ENCODE data around the gene ACTA2. TPM values are rescaled to one million over a fixed set of nuclear protein-coding genes. Genes with fewer than 3 reads are reported as not detected.

ACTA2 gene
- total and polyA plus RNA-seq, 2 donors (not counting 1 experiment from before 2014, with no cell fraction given) = 78.4 to 2,788 TPM

DNA sequence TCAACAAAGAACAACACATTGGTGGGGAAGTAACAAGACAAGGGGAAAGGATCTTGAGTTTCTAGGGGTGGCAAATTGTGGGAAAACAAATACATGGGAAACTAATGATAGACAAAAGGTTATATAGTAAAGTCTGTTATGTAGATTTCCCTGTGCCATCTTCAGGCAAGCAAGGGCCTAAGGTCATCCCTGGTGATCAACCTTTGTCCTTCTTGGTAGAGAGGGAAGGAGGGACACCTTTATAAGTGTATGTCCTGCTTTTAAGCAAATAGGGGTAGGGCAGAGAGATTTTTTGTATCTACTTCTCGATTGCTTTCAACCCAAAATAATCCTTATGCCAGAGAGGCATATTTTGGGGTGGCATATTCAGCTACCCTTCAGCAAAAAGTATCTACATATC, 11.8 kb upstream of the ACTA2 start:
- Histone ChIP-seq H3K36me3 (ENCODE audit: control insufficient read depth, insufficient read depth, low read length) (no peaks in the 10 kb centered on the region), H3K4me3 (replicated peaks in 1 of 4; ENCODE audit: control extremely low read depth in 1 of 4, insufficient read depth in 1 of 4, low read depth in 3 of 4, low read length in 4 of 4) (no peak overlapping the region), H3K4me2 (ENCODE audit: extremely low read depth, insufficient read depth, low read length) (no peak overlapping the region), H3K27me3 (ENCODE audit: control insufficient read depth, insufficient read depth, low read length) (no peaks in the 10 kb centered on the region), H3K9me3 (ENCODE audit: control insufficient read depth, insufficient read depth, low read depth, low read length) (no peaks in the 10 kb centered on the region), H2AFZ (ENCODE audit: low read length) (no peak overlapping the region), H3K4me1 (ENCODE audit: control insufficient read depth, extremely low read depth, insufficient read depth, low read length) (no peaks in the 10 kb centered on the region), H4K20me1 (ENCODE audit: control insufficient read depth, extremely low read depth, insufficient read depth, low read length) (no peaks in the 10 kb centered on the region), H3K27ac (ENCODE audit: insufficient read depth, low read length) (no peak overlapping the region), H3K9ac (ENCODE audit: insufficient read depth, low read length) (no peak overlapping the region), H3K79me2 (ENCODE audit: control insufficient read depth, insufficient read depth, low read length) (no peaks in the 10 kb centered on the region)
- no peak for TF ChIP-seq EZH2 (IDR thresholded peaks at IDR 0.05; ENCODE audit: low read length, missing control alignments)
- TF ChIP-seq, protein P1, sequence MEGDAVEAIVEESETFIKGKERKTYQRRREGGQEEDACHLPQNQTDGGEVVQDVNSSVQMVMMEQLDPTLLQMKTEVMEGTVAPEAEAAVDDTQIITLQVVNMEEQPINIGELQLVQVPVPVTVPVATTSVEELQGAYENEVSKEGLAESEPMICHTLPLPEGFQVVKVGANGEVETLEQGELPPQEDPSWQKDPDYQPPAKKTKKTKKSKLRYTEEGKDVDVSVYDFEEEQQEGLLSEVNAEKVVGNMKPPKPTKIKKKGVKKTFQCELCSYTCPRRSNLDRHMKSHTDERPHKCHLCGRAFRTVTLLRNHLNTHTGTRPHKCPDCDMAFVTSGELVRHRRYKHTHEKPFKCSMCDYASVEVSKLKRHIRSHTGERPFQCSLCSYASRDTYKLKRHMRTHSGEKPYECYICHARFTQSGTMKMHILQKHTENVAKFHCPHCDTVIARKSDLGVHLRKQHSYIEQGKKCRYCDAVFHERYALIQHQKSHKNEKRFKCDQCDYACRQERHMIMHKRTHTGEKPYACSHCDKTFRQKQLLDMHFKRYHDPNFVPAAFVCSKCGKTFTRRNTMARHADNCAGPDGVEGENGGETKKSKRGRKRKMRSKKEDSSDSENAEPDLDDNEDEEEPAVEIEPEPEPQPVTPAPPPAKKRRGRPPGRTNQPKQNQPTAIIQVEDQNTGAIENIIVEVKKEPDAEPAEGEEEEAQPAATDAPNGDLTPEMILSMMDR (conservative IDR thresholded peaks at IDR 0.05 in 1 of 2, IDR thresholded peaks at IDR 0.05 in 1 of 2; ENCODE audit: low read depth in 1 of 2, low read length in 2 of 2) = no peak
- no peak for DNase-seq (ENCODE audit: low read depth in 2 of 2)

GRCh38 chr10:88963318-88963717, 10.7 kb upstream of the ACTA2 start:
- Histone ChIP-seq H3K79me2 (ENCODE audit: control insufficient read depth, insufficient read depth, low read length) (no peaks in the 10 kb centered on the region), H3K4me1 (ENCODE audit: control insufficient read depth, extremely low read depth, insufficient read depth, low read length) (no peaks in the 10 kb centered on the region), H3K9me3 (ENCODE audit: control insufficient read depth, insufficient read depth, low read depth, low read length) (no peaks in the 10 kb centered on the region), H3K4me2 (ENCODE audit: extremely low read depth, insufficient read depth, low read length) (no peak overlapping the region), H2AFZ (ENCODE audit: low read length) (no peak overlapping the region), H3K9ac (ENCODE audit: insufficient read depth, low read length) (no peak overlapping the region), H3K27ac (ENCODE audit: insufficient read depth, low read length) (no peak overlapping the region), H3K36me3 (ENCODE audit: control insufficient read depth, insufficient read depth, low read length) (no peaks in the 10 kb centered on the region), H4K20me1 (ENCODE audit: control insufficient read depth, extremely low read depth, insufficient read depth, low read length) (no peaks in the 10 kb centered on the region), H3K4me3 (replicated peaks in 1 of 4; ENCODE audit: control extremely low read depth in 1 of 4, insufficient read depth in 1 of 4, low read depth in 3 of 4, low read length in 4 of 4) (no peak overlapping the region), H3K27me3 (ENCODE audit: control insufficient read depth, insufficient read depth, low read length) (no peaks in the 10 kb centered on the region)
- no peak for TF ChIP-seq EZH2 (IDR thresholded peaks at IDR 0.05; ENCODE audit: low read length, missing control alignments)
- TF ChIP-seq, protein P1 (conservative IDR thresholded peaks at IDR 0.05 in 1 of 2, IDR thresholded peaks at IDR 0.05 in 1 of 2; ENCODE audit: low read depth in 1 of 2, low read length in 2 of 2) = no peak
- no peak for DNase-seq (ENCODE audit: low read depth in 2 of 2)

- Histone ChIP-seq H3K4me2 (ENCODE audit: extremely low read depth, insufficient read depth, low read length) (no peak overlapping the region), H3K9ac (ENCODE audit: insufficient read depth, low read length) (no peak overlapping the region), H2AFZ (ENCODE audit: low read length) (no peak overlapping the region), H3K36me3 (ENCODE audit: control insufficient read depth, insufficient read depth, low read length) (no peaks in the 10 kb centered on the region), H3K79me2 (ENCODE audit: control insufficient read depth, insufficient read depth, low read length) (no peaks in the 10 kb centered on the region), H3K4me3 (replicated peaks in 1 of 4; ENCODE audit: control extremely low read depth in 1 of 4, insufficient read depth in 1 of 4, low read depth in 3 of 4, low read length in 4 of 4) (no peak overlapping the region), H3K4me1 (ENCODE audit: control insufficient read depth, extremely low read depth, insufficient read depth, low read length) (no peaks in the 10 kb centered on the region), H3K27me3 (ENCODE audit: control insufficient read depth, insufficient read depth, low read length) (no peaks in the 10 kb centered on the region), H4K20me1 (ENCODE audit: control insufficient read depth, extremely low read depth, insufficient read depth, low read length) (no peaks in the 10 kb centered on the region), H3K27ac (ENCODE audit: insufficient read depth, low read length) (no peak overlapping the region), H3K9me3 (ENCODE audit: control insufficient read depth, insufficient read depth, low read depth, low read length) (no peaks in the 10 kb centered on the region)
- no peak for TF ChIP-seq EZH2 (IDR thresholded peaks at IDR 0.05; ENCODE audit: low read length, missing control alignments)
- TF ChIP-seq, protein P1 (conservative IDR thresholded peaks at IDR 0.05 in 1 of 2, IDR thresholded peaks at IDR 0.05 in 1 of 2; ENCODE audit: low read depth in 1 of 2, low read length in 2 of 2) = no peak
- DNase-seq (ENCODE audit: low read depth in 2 of 2) = no peak
Measured at GRCh38 chr10:88962336-88962735, 9.8 kb upstream of the ACTA2 start.

All from fibroblast of lung (primary cell).